Measurements from ENCODE around the gene ADAM11. TPM values are rescaled to one million over a fixed set of nuclear protein-coding genes. Genes with fewer than 3 reads are reported as not detected.

The ADAM11 gene
- total and polyA plus RNA-seq, 7 experiments from 2014 or later = 0.08 to 1.5 (median 0.63) TPM; not detected in 1

DNA sequence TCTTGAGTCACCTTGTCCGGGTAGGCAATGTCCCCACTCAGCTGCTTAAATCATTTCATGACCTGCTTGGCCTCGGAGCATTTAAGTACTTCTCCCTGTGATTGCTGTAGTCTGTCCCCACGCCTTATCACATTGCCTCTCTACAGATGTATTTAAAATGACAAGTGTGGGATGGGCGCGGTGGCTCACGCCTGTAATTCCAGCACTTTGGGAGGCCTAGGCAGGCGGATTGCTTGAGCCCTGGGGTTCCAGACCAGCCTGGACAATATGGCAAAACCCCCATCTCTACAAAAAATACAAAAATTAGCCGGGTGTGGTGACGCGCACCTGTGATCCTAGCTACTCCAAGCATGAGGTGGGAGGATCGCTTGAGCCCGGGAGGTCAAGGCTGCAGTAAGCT is 72.6 kb downstream of the ADAM11 start:
- POLR2A ChIA-PET = interaction anchor here (0.7 kb wide), 1 partner anchor 22 kb away, joined by 3 read pairs; no protein-coding TSS in a partner anchor
- no peak overlapping the region for H3K27ac Mint-ChIP-seq
- DNase-seq (no peak), ATAC-seq (no peak)
- intact Hi-C loops (cut with micrococcal nuclease) = loop anchor here in 1 of 2 donors (5.0 kb wide), 1 partner anchor 54 kb away; no protein-coding TSS in a partner anchor
- H3K4me3 ChIP-seq (ENCODE audit: low read length) = no peak overlapping the region
- H3K4me1 ChIP-seq (ENCODE audit: control insufficient read depth in 2 of 2, insufficient read depth in 2 of 2, low read length in 2 of 2) = peaks cover 5 to 7% of the 10 kb centered on the region in 2 donors
- peaks cover 0 to 3% (median 0%) of the 10 kb centered on the region in 11 donors for H3K9me3 Mint-ChIP-seq
- no peaks in the 10 kb centered on the region for H3K9me3 ChIP-seq (ENCODE audit: control insufficient read depth in 2 of 3, low read length in 3 of 3)
- H3K36me3 Mint-ChIP-seq = peaks cover 0 to 5% (median 0%) of the 10 kb centered on the region in 5 donors
- no peaks in the 10 kb centered on the region for H3K36me3 ChIP-seq (ENCODE audit: control insufficient read depth in 2 of 3, insufficient read depth in 3 of 3, low read length in 3 of 3)
- peak overlapping the region in 6 of 10 donors; percentile 12 to 74 (median 30) for H3K4me3 Mint-ChIP-seq
- CTCF ChIA-PET = no interaction called here
- peaks cover 32 to 70% (median 52%) of the 10 kb centered on the region in 5 donors for H3K27me3 Mint-ChIP-seq
- peaks cover 7 to 12% (median 10%) of the 10 kb centered on the region in 7 donors for H3K4me1 Mint-ChIP-seq
- peaks cover 11 to 28% of the 10 kb centered on the region in 2 donors for H3K27me3 ChIP-seq (ENCODE audit: control insufficient read depth in 2 of 2, insufficient read depth in 2 of 2, low read length in 2 of 2)
- no peak overlapping the region for H3K27ac ChIP-seq (ENCODE audit: low read depth, low read length)

Other genes starting within 250 kb of the ADAM11 start
- gene FZD2, start 201.5 kb upstream of the ADAM11 start, total RNA-seq = 1 to 10 TPM in 1 of 5 experiments, under 1 TPM in 2, not detected in 2; 0.16 to 1.7 (median 0.19) TPM
- under 1 TPM in 1 of 2 donors, not detected in 1; 0.13 TPM for gene FZD2, start 201.5 kb upstream of the ADAM11 start, polyA plus RNA-seq
- gene MEIOC, start 102.5 kb upstream of the ADAM11 start, total RNA-seq = under 1 TPM in 1 of 5 experiments, not detected in 4; 0.27 TPM
- under 1 TPM; 0.14 to 0.61 TPM for gene MEIOC, start 102.5 kb upstream of the ADAM11 start, polyA plus RNA-seq
- 10 to 100 TPM; 15.0 to 29.1 (median 20.2) TPM for gene CCDC43, start 69.2 kb upstream of the ADAM11 start, total RNA-seq
- gene CCDC43, start 69.2 kb upstream of the ADAM11 start, polyA plus RNA-seq = 10 to 100 TPM; 10.2 to 11.6 TPM
- gene DBF4B, start 50.3 kb upstream of the ADAM11 start, total RNA-seq = 10 to 100 TPM in 1 of 5 experiments, 1 to 10 TPM in 4; 2.8 to 23.1 (median 7.8) TPM
- gene DBF4B, start 50.3 kb upstream of the ADAM11 start, polyA plus RNA-seq = under 1 TPM; 0.35 to 0.70 TPM
- gene GJC1, start 71.3 kb downstream of the ADAM11 start, total RNA-seq = 1 to 10 TPM in 1 of 5 experiments, under 1 TPM in 1, not detected in 3; 0.20 to 1.4 TPM
- gene GJC1, start 71.3 kb downstream of the ADAM11 start, polyA plus RNA-seq = not detected
- gene HIGD1B, start 88.9 kb downstream of the ADAM11 start, total RNA-seq = not detected
- not detected for gene HIGD1B, start 88.9 kb downstream of the ADAM11 start, polyA plus RNA-seq
- gene EFTUD2, start 140.5 kb downstream of the ADAM11 start, total RNA-seq = 100 to 1,000 TPM in 4 of 5 experiments, 10 to 100 TPM in 1; 94.3 to 157 (median 120) TPM
- gene EFTUD2, start 140.5 kb downstream of the ADAM11 start, polyA plus RNA-seq = 10 to 100 TPM; 53.1 to 68.2 TPM
- not detected for gene GFAP, start 156.5 kb downstream of the ADAM11 start, total RNA-seq
- gene GFAP, start 156.5 kb downstream of the ADAM11 start, polyA plus RNA-seq = under 1 TPM in 1 of 2 donors, not detected in 1; 0.16 TPM
- gene KIF18B, start 188.8 kb downstream of the ADAM11 start, total RNA-seq = 10 to 100 TPM in 1 of 5 experiments, under 1 TPM in 1, not detected in 3; 0.17 to 57.2 TPM
- gene KIF18B, start 188.8 kb downstream of the ADAM11 start, polyA plus RNA-seq = not detected
- gene C1QL1, start 209.3 kb downstream of the ADAM11 start, total RNA-seq = under 1 TPM in 1 of 5 experiments, not detected in 4; 0.29 TPM
- not detected for gene C1QL1, start 209.3 kb downstream of the ADAM11 start, polyA plus RNA-seq

Data from naive thymus-derived CD4-positive, alpha-beta T cell (primary cell).